GM19324 (cell line): ENCODE data around the gene ZBTB7C.

Experiments used
- ATAC-seq: cut with Tn5 transposase; IDR thresholded peaks from one replicate; pipeline ENCODE4 v1.9.1; 2021; ENCODE audit warnings: mild to moderate bottlenecking, moderate library complexity; ENCODE audit not compliant: unreplicated experiment, low FRiP score

ZBTB7C gene

GRCh38 chr18:48328473-48329210, 80.5 kb downstream of the ZBTB7C start:
- no peak for ATAC-seq

- ATAC-seq = no peak
These were observed 82.1 kb downstream of the ZBTB7C start for GRCh38 chr18:48326901-48327675.

GRCh38 chr18:48325115-48325665, 84.0 kb downstream of the ZBTB7C start:
- no peak for ATAC-seq

GRCh38 chr18:48324651-48325050, 84.5 kb downstream of the ZBTB7C start:
- ATAC-seq = no peak

GRCh38 chr18:48323151-48323550, 86.0 kb downstream of the ZBTB7C start:
- no peak for ATAC-seq

- no peak for ATAC-seq
These were observed 87.6 kb downstream of the ZBTB7C start for GRCh38 chr18:48321536-48321935.

- ATAC-seq = no peak
These were observed 88.1 kb downstream of the ZBTB7C start for GRCh38 chr18:48321121-48321520.

- ATAC-seq = no peak
These were observed 88.6 kb downstream of the ZBTB7C start for GRCh38 chr18:48320639-48320945.

- no peak for ATAC-seq
These were observed 89.2 kb downstream of the ZBTB7C start for GRCh38 chr18:48319801-48320638.

GRCh38 chr18:48318436-48318835, 90.7 kb downstream of the ZBTB7C start:
- no peak for ATAC-seq

GRCh38 chr18:48317781-48318381, 91.3 kb downstream of the ZBTB7C start:
- no peak for ATAC-seq

GRCh38 chr18:48316177-48316576, 93.0 kb downstream of the ZBTB7C start:
- ATAC-seq = no peak

GRCh38 chr18:48314690-48315089, 94.5 kb downstream of the ZBTB7C start:
- no peak for ATAC-seq

GRCh38 chr18:48313792-48314191, 95.4 kb downstream of the ZBTB7C start:
- no peak for ATAC-seq

GRCh38 chr18:48312066-48312465, 97.1 kb downstream of the ZBTB7C start:
- ATAC-seq = no peak

GRCh38 chr18:48310999-48311398, 98.2 kb downstream of the ZBTB7C start:
- ATAC-seq = no peak

GRCh38 chr18:48310353-48310752, 98.8 kb downstream of the ZBTB7C start:
- ATAC-seq = no peak

GRCh38 chr18:48308755-48309575, 100.2 kb downstream of the ZBTB7C start:
- no peak for ATAC-seq

- ATAC-seq = no peak
These were observed 101.1 kb downstream of the ZBTB7C start for GRCh38 chr18:48308027-48308635.
